ENCODE measurements around the gene CAPZB.
A peak's percentile ranks its signal among the peaks of the same experiment; 100 is the strongest.

The CAPZB gene

DNA sequence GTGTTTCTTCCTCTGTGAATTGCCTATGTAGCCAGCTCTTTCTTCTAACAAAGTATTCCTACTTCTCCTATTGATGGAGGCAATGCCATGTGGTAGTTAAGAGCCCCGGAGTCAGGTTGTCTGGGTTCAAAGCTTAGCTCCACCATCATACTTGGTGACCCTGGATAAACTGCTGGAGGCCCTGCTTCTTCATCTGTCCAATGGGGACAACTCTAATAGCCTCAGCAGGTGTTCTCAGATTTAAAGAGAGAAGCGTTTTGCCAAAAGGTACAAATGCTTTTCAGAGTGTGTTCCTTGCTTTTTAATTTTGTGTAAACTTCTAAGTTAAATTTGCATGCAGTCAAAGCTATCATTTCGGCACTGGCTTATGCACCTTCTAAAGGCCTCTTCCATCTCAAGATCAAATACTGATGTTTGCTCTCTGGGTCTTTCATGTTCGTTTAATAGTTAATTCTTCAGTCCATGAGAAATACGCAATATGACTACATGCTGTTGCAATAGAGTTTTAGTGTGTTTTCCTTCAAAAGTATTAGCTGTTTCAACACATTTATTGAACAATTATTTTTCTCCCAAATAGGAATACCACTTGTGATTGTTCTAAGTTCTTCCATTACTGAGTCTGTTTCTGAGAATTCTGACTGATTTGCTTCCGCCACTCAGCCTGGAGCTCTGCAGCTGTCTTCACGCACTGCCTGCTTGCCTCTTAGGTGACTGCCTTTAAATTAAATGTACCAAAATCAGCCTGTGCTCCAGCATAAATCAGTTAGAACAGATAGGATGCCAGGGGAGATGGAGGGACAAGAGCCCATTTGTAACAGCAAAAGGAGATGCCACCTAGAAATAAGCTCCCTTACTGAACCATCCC lies 75.6 kb downstream of the CAPZB start:
- DNase-seq, result no peak

- DNase-seq, result no peak
Observed at GRCh38 chr1:19407494-19408096, 77.7 kb downstream of the CAPZB start.

GRCh38 chr1:19406680-19407079 lies 78.7 kb downstream of the CAPZB start:
- no peak for DNase-seq

DNA sequence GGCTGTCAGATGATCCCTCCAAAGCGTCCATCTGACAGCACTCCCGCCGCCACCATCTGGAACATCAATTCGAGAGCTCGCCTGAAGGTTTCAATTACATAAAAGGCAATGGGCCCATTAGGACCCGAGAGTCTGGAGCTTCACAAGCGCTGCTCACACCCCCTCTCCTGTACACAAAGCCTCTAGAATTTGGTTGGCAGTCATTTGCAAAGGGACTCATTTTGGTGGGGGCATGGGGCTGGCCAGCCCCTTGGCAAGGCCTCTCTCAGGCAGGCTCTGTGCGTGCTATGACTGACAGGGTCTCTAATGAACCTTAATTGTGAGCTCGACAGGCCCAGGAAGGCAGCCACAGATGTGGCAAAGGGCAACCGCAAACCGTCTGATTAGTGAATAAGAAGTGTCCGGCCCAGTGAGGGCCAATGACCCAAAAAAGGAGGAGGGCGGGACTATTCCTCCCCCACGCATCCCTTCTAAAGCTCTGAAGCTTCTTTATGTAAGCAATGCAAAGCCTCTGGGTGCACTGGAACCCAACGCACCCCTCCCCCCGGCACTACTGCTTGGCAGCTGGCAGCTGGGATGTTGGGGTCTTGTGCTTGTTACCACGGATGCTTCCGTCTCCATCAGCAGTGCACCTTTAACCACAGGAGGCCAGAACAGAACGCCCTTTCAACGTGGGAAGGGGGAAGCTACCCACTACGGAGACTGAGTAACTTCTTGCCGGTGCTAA lies 79.4 kb downstream of the CAPZB start:
- peak in 37 of 56 donors; percentile 15 to 78 (median 43) for DNase-seq

DNA sequence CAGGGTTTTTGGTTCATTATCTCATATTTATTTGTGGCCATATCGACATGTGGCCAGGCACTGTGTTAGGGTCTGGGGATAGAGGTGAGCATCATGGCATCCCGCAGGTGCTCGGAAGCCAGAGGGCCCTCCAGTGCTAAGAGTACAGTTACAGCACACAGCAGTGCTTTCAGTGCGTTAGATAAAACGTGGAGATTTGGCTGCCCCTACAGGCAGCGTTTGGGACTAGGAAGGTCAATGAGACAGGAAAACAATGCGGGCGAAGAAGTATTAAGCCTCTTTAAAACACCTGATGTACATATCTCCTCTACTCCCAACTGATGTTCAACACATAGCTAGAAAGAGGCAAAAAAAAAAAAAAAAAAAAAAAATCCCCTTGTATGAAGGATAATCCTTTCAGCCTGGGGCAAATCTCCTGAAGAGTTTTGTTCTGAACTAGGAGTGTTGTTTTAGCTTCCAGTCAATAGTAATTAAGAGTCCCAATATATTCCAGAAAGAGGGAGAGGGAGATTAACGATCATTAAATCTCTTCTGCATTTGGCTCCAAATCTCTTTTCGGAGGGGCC lies 80.1 kb downstream of the CAPZB start:
- DNase-seq, result no peak

DNA sequence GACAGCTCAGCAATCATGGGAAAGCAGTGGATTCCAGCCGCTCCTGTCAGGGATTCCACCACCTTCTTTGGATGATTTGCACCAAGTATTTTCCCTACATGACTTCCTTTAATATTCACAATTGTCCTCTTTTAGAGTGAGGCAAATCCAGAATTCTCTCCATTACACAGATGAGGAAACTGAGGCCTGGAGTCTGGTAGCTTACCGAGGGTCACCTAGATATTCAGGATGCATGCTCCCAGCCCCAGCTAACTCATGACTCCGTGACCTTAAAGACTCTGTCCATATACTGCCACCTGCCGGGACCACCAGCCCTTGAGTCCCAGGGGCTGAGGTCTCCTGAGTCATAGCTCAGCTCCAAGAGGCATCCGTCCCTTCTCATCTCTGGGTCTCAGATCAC lies 80.6 kb downstream of the CAPZB start:
- no peak for DNase-seq

GRCh38 chr1:19403256-19403655 lies 82.1 kb downstream of the CAPZB start:
- DNase-seq, result no peak

DNA sequence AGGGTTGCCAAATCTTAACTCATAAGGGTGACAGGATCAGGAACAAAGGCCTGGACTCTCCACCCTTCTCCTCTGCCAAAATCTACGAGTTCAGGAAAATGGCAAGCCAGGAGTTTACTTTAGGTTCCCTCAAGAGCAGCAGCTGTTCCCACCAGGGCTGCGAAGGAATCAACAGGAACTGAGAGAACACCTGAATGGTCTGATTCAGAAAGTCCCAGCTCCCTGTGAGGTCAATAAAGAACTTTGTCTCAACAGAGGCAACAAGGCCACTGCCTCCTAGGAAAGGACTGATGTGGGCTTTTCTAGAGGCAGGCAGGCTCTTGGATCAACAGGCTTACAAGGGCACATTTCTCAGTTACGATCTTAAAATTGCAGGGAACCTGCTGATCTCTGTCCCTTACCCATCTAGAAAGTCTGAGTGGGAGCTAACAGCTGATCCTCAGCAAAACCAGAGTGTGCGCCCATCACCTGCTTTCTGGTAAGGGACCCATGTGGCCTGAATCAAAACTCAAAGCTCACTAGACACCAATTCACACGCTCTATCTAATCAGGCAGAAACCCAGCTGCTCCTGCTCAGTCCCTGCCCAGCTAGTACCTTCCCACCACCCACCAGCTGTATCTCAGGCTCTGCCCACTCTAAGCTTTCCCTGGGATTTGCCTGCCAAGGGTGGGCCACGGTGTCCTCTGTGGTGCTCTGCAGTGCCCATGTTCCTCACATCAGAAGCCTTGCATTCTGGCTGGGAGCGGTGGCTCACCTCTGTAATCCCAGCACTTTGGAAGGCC lies 83.1 kb downstream of the CAPZB start:
- no peak for DNase-seq

DNA sequence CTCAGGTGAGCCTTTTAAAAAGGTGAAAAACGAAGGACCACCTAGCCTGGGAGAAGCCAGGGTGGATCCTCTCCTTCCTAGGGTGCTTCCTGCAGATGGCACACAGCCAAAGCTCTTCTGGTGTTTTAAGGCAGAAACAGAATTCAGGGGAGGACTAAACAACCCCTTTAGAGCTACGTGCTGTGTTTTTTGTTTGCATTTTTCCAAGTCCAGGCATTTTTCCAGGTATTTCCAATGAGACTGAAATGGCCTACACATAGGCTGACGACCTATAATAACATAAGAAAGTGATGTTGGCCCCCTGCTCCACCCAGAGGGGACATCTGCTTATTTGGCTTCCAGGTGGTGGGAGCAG lies 83.8 kb downstream of the CAPZB start:
- DNase-seq, result no peak

GRCh38 chr1:19400875-19401534 lies 84.3 kb downstream of the CAPZB start:
- DNase-seq, result no peak

GRCh38 chr1:19400192-19400611 lies 85.1 kb downstream of the CAPZB start:
- DNase-seq, result no peak

DNA sequence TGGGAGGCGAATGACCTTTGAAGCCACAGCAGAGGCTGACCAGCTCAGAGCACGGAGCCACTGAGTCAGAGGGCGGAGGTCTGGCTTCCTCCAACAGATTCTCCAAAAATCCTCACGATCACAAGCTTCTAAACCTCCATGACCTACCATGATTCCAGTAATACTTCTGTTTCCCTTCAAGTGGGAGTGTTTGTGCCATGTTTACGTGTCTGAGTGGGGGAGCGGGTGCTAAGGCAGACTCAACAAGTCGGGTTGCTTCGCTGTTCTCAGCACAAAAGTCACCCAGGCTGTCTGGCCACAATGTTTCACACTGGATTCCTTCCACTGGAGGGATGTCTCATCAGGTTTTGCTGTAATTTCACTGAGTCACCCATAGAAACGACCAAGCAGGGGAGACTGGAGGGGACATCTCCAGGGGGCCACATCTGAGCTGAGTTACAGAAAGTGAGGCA lies 87.0 kb downstream of the CAPZB start:
- peak in 1 of 56 donors; percentile 17 for DNase-seq

- no peak for DNase-seq
Observed at GRCh38 chr1:19397217-19397945, 88.0 kb downstream of the CAPZB start.

DNA sequence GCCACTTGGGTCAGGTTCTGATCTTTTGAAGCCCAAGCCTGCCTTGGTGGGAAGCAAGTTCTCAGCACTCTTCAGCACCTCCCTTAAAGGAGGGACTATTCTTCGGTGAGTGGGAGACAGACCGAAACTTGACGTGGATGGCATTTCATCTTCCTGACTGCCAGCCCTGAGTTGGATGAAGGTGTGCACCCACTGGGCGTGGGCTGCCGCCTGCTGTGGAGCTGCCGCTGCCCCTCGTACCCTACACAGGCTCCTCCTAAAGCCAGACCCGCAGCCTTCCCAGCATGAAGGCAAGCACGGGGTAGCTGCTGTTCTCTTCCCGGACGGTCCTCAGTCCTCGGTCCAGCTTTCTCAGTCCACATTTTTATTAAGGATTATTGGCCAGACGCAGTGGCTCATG lies 89.1 kb downstream of the CAPZB start:
- DNase-seq, result no peak

DNA sequence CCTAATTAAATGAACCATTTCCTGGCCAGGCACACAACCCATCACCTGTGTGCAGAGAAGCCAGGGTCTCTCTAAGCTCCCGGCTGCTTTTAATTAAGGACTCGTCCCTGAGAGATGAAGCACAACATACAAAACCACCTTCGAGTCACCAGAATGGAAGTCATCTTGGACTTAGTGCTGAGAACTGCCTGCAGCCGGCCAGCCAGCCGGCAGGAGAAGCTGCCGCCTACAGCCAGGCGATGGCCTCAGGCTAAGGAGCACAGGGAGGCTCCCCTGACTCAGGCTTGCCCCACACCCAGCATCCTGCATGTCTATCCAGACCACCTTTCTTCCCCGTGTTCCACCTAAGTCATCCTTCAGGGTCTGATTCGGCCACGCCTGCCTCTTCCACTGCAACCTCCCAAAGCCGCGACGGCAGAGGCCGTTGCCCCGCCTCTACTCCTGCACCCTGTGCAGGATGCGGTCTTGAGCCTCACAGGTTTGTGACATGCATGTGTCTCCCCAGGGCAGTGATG lies 89.6 kb downstream of the CAPZB start:
- no peak for DNase-seq

DNA sequence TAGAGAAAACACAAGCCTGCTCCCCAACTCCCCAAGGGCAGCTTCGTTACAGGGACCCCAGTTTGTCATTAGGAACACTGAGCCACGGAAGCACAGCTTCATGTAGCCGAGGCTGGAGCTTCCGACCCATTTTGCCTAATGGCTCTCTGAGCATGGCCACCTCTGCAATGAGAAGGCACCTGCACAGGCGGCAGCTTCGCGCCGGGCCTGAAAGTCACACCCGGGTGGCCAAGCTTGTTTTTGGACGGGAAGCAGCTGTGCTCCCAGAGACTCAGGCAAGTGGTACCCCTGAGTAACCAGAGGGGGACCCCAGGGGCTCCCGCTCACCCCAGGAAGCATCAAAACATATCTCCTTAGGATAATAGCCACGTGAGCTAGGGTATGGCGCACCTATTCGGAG lies 92.3 kb downstream of the CAPZB start:
- DNase-seq, result no peak

- no peak for DNase-seq
Observed at GRCh38 chr1:19392221-19392620, 93.1 kb downstream of the CAPZB start.

- no peak for DNase-seq
Observed at GRCh38 chr1:19391596-19391981, 93.8 kb downstream of the CAPZB start.

DNA sequence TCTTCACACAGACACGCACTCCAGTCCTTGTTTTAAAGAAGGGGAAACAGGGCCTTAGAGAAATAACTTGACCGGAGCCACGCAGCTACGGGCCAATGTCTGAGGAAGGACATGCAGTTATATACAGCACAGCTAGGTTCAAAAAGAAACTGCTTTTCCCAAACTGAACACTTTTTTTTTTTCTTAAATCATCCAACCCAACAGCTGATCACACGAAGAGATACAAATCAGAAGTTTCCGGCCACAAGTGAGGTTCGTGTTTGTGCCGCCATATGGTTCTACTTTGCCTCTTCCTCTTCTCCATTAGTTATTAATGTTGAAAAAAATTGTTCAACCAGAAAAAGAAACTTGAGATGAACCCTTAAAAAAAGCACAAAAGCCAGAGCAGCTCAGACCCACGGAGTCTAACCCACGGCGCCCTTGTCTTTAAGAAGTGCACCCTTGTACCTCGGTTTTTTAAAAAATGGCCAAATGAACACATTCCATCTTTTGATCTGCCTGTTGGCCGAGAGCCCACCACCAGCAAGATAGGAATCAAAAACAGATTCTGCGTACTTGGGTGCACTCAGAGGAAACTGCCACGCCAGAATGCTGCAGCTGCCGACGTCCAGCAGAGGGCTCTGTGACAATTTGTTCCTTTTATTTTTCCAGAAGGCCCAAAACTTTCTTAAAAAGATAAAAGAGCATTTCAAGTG lies 94.3 kb downstream of the CAPZB start:
- DNase-seq, result peak in 24 of 56 donors; percentile 12 to 66 (median 35)

All from amygdala (tissue), 56 donors.